A673 (cell line): Measurements from ENCODE around the gene IL19.

Source experiments
- EZH2 ChIP-seq: fragments of 200-600 bp; sonication (generic); IDR thresholded peaks from 2 replicates; pipeline ENCODE4 v1.6.1; 2017; ENCODE audit warnings: borderline replicate concordance, low read depth, mild to moderate bottlenecking, mixed read lengths, antibody characterized with exemption, low read length; ENCODE audit not compliant: poor library complexity, severe bottlenecking
- TF ChIP-seq, protein P1 (sequence below): fragments of 300-800, 200-600 bp; sonication (generic); conservative IDR thresholded peaks from 2 replicates; pipeline ENCODE4 v1.5.1; 2017; ENCODE audit warnings: low read depth, mild to moderate bottlenecking, antibody characterized with exemption, low read length, moderate library complexity, mixed read lengths

GRCh38 chr1:206725109-206725963 lies 45.2 kb upstream of the IL19 start:
- TF ChIP-seq, protein P1, sequence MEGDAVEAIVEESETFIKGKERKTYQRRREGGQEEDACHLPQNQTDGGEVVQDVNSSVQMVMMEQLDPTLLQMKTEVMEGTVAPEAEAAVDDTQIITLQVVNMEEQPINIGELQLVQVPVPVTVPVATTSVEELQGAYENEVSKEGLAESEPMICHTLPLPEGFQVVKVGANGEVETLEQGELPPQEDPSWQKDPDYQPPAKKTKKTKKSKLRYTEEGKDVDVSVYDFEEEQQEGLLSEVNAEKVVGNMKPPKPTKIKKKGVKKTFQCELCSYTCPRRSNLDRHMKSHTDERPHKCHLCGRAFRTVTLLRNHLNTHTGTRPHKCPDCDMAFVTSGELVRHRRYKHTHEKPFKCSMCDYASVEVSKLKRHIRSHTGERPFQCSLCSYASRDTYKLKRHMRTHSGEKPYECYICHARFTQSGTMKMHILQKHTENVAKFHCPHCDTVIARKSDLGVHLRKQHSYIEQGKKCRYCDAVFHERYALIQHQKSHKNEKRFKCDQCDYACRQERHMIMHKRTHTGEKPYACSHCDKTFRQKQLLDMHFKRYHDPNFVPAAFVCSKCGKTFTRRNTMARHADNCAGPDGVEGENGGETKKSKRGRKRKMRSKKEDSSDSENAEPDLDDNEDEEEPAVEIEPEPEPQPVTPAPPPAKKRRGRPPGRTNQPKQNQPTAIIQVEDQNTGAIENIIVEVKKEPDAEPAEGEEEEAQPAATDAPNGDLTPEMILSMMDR, result peak; percentile 79
- no peak for TF ChIP-seq EZH2
